GM12801 (cell line): ENCODE data around the gene KRTAP21-3.

Experiments
- TF ChIP-seq, protein P1 (sequence below): IDR thresholded peaks from one replicate; pipeline ENCODE4 v1.5.1; 2011; ENCODE audit warnings: control low read depth; ENCODE audit not compliant: insufficient read length; ENCODE audit errors: extremely low read depth

Gene KRTAP21-3

GRCh38 chr21:30668776-30669175 is 49.8 kb downstream of the KRTAP21-3 start:
- TF ChIP-seq, protein P1, sequence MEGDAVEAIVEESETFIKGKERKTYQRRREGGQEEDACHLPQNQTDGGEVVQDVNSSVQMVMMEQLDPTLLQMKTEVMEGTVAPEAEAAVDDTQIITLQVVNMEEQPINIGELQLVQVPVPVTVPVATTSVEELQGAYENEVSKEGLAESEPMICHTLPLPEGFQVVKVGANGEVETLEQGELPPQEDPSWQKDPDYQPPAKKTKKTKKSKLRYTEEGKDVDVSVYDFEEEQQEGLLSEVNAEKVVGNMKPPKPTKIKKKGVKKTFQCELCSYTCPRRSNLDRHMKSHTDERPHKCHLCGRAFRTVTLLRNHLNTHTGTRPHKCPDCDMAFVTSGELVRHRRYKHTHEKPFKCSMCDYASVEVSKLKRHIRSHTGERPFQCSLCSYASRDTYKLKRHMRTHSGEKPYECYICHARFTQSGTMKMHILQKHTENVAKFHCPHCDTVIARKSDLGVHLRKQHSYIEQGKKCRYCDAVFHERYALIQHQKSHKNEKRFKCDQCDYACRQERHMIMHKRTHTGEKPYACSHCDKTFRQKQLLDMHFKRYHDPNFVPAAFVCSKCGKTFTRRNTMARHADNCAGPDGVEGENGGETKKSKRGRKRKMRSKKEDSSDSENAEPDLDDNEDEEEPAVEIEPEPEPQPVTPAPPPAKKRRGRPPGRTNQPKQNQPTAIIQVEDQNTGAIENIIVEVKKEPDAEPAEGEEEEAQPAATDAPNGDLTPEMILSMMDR = no peak
